22Rv1 (cell line): ENCODE data around the gene DPYSL4.

ENCODE experiments used
- CTCF ChIP-seq: fragments of 450-650 bp; IDR thresholded peaks from 2 replicates; pipeline ENCODE4 v1.5.1; 2017; ENCODE audit warnings: mild to moderate bottlenecking
- ZFX ChIP-seq: fragments of 450-650 bp; IDR thresholded peaks from 2 replicates; pipeline ENCODE4 v1.6.1; 2017; ENCODE audit warnings: antibody characterized with exemption, borderline replicate concordance

GRCh38 chr10:132153616-132154217, 33.0 kb upstream of the DPYSL4 start:
- TF ChIP-seq CTCF (no peak), ZFX (no peak)
